ENCODE results near the gene PRR5. TPM values are rescaled to one million over a fixed set of nuclear protein-coding genes. Genes with fewer than 3 reads are reported as not detected.

Gene PRR5
- total RNA-seq, 1 experiment from 2014 or later, result 57.9 TPM

- DNase-seq (ENCODE audit: low spot score), result no peak
- in situ Hi-C loops (cut with HindIII; ENCODE audit: low sequenced_read_pairs), result no loop called here
These were observed 12.8 kb upstream of the PRR5 start for GRCh38 chr22:44689173-44689572.

- no peak for DNase-seq (ENCODE audit: low spot score)
- in situ Hi-C loops (cut with HindIII; ENCODE audit: low sequenced_read_pairs), result no loop called here
These were observed 12.0 kb upstream of the PRR5 start for GRCh38 chr22:44689915-44690524.

GRCh38 chr22:44691796-44692661 is 10.0 kb upstream of the PRR5 start:
- in situ Hi-C loops (cut with HindIII; ENCODE audit: low sequenced_read_pairs), result no loop called here
- DNase-seq (ENCODE audit: low spot score), result no peak

- in situ Hi-C loops (cut with HindIII; ENCODE audit: low sequenced_read_pairs), result no loop called here
- DNase-seq (ENCODE audit: low spot score), result no peak
These were observed 9.4 kb upstream of the PRR5 start for GRCh38 chr22:44692662-44693007.

GRCh38 chr22:44693145-44693544 is 8.9 kb upstream of the PRR5 start:
- DNase-seq (ENCODE audit: low spot score), result no peak
- in situ Hi-C loops (cut with HindIII; ENCODE audit: low sequenced_read_pairs), result no loop called here

GRCh38 chr22:44693756-44694155 is 8.2 kb upstream of the PRR5 start:
- no peak for DNase-seq (ENCODE audit: low spot score)

GRCh38 chr22:44697423-44698141 is 4.4 kb upstream of the PRR5 start:
- in situ Hi-C loops (cut with HindIII; ENCODE audit: low sequenced_read_pairs), result no loop called here
- peak; percentile 40 for DNase-seq (ENCODE audit: low spot score)

More at GRCh38 chr22:44693756-44694155, 8.2 kb upstream of the PRR5 start:
- in situ Hi-C loops (cut with HindIII; ENCODE audit: low sequenced_read_pairs), result no loop called here

- in situ Hi-C loops (cut with HindIII; ENCODE audit: low sequenced_read_pairs), result no loop called here
- DNase-seq (ENCODE audit: low spot score), result peak; percentile 36
These were observed 3.2 kb upstream of the PRR5 start for GRCh38 chr22:44698531-44699421.

- no peak for DNase-seq (ENCODE audit: low spot score)
- in situ Hi-C loops (cut with HindIII; ENCODE audit: low sequenced_read_pairs), result no loop called here
These were observed 1.5 kb upstream of the PRR5 start for GRCh38 chr22:44700456-44700855.

- in situ Hi-C loops (cut with HindIII; ENCODE audit: low sequenced_read_pairs), result no loop called here
- DNase-seq (ENCODE audit: low spot score), result no peak
These were observed 715 bp upstream of the PRR5 start for GRCh38 chr22:44701187-44701790.

- DNase-seq (ENCODE audit: low spot score), result no peak
- in situ Hi-C loops (cut with HindIII; ENCODE audit: low sequenced_read_pairs), result no loop called here
These were observed 635 bp downstream of the PRR5 start for GRCh38 chr22:44702479-44703198.

- in situ Hi-C loops (cut with HindIII; ENCODE audit: low sequenced_read_pairs), result no loop called here
These were observed 1.4 kb downstream of the PRR5 start for GRCh38 chr22:44703255-44703870.

GRCh38 chr22:44704159-44705021 is 2.4 kb downstream of the PRR5 start:
- in situ Hi-C loops (cut with HindIII; ENCODE audit: low sequenced_read_pairs), result no loop called here
- no peak for DNase-seq (ENCODE audit: low spot score)

More at GRCh38 chr22:44703255-44703870, 1.4 kb downstream of the PRR5 start:
- DNase-seq (ENCODE audit: low spot score), result no peak

- no peak for DNase-seq (ENCODE audit: low spot score)
- in situ Hi-C loops (cut with HindIII; ENCODE audit: low sequenced_read_pairs), result no loop called here
These were observed 3.0 kb downstream of the PRR5 start for GRCh38 chr22:44705022-44705297.

- in situ Hi-C loops (cut with HindIII; ENCODE audit: low sequenced_read_pairs), result no loop called here
- DNase-seq (ENCODE audit: low spot score), result no peak
These were observed 4.5 kb downstream of the PRR5 start for GRCh38 chr22:44706488-44706887.

- DNase-seq (ENCODE audit: low spot score), result no peak
- in situ Hi-C loops (cut with HindIII; ENCODE audit: low sequenced_read_pairs), result no loop called here
These were observed 5.2 kb downstream of the PRR5 start for GRCh38 chr22:44707178-44707577.

GRCh38 chr22:44707752-44708151 is 5.7 kb downstream of the PRR5 start:
- in situ Hi-C loops (cut with HindIII; ENCODE audit: low sequenced_read_pairs), result no loop called here
- DNase-seq (ENCODE audit: low spot score), result no peak

All from G401 (cell line).